Smooth muscle cell of the umbilical artery (primary cell): Measurements from ENCODE around the gene RPP14. TPM values are rescaled to one million over a fixed set of nuclear protein-coding genes. Genes with fewer than 3 reads are reported as not detected.

ENCODE experiments used
- total RNA-seq: library from RNA; depleted of rRNA; stranded (reverse); fragments of >200 nt; gene quantifications from 2 replicates; pipeline ENCODE4 v1.2.3, GENCODE V29; 2014

RPP14 gene
- total RNA-seq: 12.8 and 15.9 TPM in 2 replicates

GRCh38 chr3:58305882-58306711 lies at the start of gene RPP14, which contains the start of gene HTD2:
Gene RPP14 (plus strand): TSS chr3:58306245. CDS start chr3:58310330, 4,085 bp downstream.
Gene HTD2 (plus strand): TSS chr3:58306520. CDS start chr3:58317614, 11,094 bp downstream.

GRCh38 chr3:58332575-58333188 lies 26.6 kb downstream of the RPP14 start, which contains the start of gene PXK:
Gene PXK (plus strand): TSS chr3:58332892. CDS start chr3:58332989, 97 bp downstream.

Other genes starting within 250 kb of the RPP14 start
- gene DNASE1L3, start 95.3 kb upstream of the RPP14 start, total RNA-seq: not detected in 2 replicates
- 11.1 and 12.2 TPM in 2 replicates for gene ABHD6, start 68.5 kb upstream of the RPP14 start, total RNA-seq
- gene HTD2, start 275 bp downstream of the RPP14 start, total RNA-seq: 11.3 and 11.5 TPM in 2 replicates
- 21.8 and 37.4 TPM in 2 replicates for gene PXK, start 26.6 kb downstream of the RPP14 start, total RNA-seq
- 92.1 and 122 TPM in 2 replicates for gene PDHB, start 127.6 kb downstream of the RPP14 start, total RNA-seq
- 7.7 and 10.0 TPM in 2 replicates for gene KCTD6, start 185.9 kb downstream of the RPP14 start, total RNA-seq
- gene ACOX2, start 230.9 kb downstream of the RPP14 start, total RNA-seq: 7.0 and 13.4 TPM in 2 replicates